NCI-H2196 (cell line): ENCODE data around the gene AQP12A.

Experiments
- DNase-seq: peaks from one replicate; lab custom pipeline; 2025; ENCODE audit not compliant: unreplicated experiment; lab: John Stamatoyannopoulos, UW

AQP12A gene

DNA sequence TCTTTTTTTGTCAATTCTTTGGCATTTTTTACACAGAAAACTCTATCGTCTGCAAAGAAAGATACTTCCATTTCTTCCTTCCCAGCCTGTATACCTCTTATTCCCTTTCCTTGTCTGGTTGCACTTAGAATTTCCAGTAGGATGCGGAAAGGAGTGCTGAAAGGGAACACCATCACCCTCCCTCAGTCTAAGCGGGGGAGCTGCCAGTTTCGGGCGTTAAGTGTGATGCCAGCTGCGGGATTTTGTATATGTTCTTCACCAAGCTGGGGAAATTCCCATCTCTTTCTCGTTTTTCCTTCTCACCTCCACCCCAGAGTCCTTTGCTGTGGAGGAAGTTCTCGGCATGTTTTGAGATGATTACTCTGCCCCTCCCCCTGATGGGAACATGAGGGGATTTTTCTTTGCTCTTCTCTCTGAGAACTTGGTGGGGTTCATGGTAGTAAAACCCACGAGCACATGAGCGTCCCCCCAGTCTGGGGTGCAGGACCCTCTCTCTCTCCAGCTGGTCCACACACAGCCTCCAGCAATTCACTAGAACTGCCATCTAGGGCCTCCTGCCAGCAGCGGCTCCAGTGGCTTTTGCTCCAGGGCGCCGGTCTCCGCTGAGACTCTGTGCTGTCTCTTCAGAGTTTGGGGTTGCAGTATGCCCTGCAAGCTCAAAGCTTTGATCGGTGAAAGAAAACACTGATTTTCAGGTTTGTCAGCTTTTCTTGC, 15.5 kb downstream of the AQP12A start:
- no peak for DNase-seq

DNA sequence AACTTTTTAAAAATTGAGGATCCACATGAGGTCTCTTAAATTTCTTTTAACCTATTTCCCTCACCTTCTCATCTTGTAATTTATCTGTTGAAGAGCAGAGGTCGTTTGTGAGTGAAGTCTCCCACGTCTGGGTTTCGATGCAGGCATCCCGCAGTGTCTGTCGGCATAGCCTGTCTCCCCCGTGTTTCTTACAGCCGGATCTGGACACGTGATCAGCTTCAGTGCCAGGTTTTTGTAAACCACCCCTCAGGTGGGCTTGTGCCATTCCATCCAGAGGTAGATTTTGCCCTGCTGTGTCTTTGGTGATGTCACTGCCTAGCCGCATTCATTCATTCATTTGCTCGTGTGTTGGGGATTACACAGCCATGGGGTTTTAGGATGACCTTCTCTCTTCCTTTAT, 16.2 kb downstream of the AQP12A start:
- DNase-seq: no peak

DNA sequence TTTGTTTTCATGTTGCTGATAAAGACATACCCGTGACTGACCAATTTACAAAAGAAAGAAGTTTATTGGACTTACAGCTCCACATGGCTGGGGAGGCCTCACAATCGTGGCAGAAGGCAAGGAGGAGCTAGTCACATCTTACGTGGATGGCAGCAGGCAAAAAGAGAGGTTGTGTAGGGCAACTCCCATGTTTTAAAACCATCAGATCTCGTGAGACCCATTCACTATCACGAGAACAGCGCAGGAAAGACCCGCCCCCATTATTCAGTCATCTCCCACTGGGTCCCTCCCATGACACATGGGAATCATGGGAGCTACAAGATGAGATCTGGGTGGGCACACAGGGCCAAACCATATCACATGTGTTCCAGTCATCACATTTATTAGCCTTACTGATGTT, 16.8 kb downstream of the AQP12A start:
- no peak for DNase-seq

DNA sequence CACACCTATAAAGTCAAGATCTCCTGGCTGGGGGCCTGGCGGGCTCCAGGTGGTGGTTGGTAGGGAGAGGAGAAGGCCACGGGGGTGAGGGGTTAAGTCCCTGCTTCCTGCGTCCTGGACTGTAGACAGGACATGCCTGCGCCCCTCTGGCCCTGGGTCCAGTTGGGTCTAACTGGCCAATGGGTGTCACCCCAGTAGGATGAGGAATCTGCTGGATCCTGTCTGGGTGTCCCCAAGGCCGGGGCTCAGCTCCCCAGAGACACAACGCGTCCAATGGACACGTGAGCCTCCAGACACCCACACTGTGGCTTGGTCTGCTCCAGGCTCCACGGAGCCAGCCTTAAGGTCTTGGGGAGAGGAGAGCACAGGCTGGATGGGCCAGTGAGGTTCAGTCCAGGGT, 19.6 kb downstream of the AQP12A start:
- no peak for DNase-seq

DNA sequence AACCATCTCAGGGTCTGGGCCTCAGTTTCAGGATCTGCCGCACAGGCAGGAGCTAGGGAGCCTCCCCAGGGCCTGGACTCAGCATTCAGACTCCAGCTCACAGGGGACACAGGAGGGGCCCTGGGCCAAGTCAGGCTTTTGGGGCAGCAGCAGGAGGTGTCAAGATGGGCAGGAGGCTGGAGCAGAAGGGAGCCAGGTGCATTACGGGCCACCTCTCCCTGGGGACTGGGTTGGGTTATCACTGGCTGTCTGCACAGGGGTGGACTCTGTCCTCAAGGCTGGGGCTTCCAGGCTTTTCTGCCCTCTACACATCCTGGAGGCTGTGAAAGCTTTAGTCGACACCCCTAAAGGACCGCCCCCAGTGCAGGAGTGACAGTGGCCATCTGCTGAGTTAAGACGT, 20.0 kb downstream of the AQP12A start:
- DNase-seq: no peak

DNA sequence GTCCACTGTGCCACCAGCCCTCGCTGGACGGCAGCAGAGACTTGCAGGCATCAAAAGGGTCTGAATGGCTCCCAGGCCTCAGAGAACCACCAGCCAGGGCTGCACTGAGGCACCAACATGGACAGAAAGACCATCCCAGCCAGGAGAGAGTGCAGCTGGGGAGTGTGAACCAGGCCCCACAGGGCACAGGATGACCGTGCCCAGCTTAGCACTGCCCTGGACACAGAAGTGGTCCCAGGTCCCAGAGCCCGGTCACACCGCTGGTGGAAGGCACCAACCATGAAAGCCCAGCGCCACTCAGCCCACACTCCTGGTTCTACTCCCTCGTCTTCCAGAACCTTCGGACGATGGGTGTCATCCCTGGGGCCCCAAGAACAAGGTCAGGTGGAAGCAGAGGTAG, 20.5 kb downstream of the AQP12A start:
- no peak for DNase-seq

DNA sequence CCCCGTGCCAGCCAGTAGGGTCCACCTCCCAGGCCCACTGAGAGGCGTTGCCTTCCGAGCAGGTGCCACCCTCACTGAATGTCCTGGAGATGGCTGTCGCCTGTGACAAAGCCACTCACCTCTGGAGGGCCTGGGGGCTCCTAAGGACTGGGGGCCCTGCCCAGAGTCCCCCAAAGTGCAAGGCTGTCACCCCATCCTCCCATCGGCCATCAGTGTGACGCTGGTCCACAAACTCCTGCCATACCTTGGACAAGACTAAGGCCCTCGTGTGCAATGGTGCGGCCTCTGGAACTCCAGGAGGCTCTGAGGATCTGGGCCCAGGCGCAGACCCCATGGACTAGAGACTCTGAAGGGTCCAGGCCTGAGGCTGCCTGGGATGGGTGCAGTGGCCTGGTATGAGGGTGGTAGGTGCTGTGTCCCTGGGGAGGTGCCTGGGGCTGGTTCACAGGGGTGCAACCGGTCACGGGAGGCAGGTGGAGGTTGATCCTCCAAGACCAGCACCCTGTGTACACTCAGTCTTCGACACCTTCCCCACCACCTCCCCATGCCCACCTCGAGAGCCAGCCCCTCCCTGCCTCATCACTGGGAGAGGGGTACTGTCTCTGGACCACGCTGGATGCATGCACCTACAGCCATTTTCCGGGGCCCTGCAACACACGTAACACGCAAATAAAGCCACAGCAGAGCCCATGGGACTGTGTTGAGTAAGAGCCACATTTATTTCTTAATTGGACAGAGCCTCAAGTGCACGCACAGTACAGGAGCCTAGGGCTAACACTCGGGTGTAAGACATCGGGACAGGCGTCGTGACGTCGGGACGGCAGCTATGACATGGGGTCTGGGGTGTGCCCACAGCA, 21.6 kb downstream of the AQP12A start:
- no peak for DNase-seq

DNA sequence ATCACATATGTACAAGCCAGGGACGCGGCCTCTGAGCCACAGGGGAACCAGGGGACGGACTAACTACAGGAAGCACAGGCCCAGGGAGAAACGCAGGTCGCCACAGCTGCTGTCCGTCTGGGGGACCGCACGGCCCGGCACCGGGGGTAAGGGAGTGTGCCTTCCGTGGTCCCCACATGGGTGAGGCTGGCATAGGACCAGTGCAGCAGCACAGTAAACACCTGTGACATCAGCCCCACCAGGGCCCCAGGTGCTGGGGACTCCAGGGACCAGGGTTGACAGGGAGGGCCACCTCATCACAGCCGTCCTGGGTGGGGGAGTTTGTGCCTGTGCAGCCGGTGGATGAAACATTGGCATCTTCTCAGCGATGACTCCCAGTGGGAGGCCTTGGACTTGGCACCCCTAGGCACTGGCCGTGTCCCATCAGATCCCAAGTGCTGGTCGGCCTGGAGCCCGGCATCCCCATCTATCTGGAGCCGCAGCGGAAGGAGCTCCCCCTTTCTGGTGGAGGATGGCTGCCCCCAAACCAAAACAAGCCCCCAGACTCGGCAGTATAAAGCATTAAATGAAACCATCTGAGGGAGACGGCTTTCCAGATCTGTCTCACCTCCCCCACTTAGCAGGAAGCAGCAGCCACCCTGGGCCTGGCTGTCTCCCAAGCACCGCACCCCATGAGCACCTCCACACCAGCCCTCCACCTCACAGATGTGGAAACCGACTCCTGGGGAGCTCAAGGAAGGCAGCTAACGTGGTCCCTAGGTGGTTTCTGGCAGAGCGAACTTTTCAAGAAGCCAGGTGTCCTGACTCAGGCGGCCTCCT, 22.5 kb downstream of the AQP12A start:
- DNase-seq: no peak

DNA sequence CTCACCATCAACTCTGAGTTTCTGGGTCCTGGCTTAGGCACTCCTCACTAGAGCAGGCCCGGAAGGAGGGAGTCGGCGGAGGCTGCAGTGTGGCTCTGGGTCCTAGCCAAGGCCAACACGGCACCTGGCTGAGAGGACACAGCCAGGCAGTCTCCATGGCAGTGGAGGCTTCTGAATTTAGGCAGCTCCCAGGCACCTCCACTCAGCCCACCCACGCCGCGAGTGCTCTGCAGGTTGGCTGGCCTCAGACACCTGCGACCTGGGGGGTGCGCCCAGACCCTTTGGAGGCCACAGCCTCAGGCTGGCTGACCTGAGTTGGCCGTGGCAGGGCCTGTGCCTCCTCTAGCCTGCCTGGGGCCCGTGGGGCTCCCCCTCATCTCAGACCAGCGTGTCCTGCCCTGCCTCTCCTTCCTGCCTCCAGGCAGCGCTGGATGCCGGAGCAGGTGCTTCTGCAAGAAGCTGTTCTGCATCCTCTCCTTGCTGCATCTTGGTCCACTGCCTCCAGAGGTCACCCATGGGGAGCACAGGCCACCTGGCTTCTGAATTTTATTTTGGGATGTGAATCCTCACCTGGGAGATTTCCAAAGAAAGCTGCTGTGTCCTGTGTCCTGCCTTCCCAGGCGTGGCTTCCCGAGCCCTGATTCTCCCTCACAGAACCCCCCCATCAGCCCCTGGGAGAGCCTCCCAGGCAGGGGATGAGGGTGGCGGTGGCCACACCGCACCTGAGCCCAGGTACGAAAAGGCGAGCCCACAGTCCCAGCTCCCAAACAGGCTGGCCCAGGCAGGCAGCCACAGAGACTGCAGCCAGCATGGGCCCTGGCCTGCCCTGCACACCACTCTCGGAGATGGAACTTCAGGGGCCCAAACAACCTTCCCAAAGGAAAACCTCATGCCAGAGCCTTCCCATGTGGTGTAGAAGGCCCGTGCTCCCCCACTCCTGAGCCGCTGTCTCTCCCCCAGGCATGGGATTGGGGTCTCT, 23.4 kb downstream of the AQP12A start:
- peak; percentile 31 for DNase-seq

DNA sequence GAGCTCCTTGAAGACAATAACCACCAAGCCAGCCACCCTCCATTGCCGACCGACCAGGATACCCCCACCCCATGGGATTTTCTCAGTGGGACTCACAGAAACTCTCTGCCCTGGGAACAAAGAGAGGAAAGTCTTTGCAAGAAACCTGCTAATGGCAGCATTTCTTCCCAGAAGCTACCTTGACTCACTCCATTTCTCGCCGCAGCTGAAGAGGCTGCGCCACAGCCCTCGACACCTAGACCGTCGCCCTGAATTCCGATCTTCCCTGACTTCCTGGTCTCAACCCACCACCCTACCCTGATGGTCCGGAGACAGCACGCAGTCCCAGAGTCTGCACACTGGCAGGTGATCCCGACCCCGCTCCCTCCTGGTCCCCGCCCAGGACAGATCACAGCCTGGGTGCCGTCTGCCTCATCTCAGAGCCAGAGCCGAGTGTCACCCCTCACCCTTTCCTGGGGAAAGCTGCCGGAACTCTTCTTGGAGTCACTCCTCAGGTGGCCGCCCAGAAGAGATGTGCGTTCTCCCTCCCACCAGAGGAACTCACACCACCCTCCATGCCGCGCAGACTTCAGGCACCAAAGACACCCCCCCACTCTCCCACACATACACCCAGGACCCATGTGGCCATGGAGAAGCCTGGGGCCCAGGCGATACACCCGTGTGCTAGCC, 24.6 kb downstream of the AQP12A start:
- no peak for DNase-seq

DNA sequence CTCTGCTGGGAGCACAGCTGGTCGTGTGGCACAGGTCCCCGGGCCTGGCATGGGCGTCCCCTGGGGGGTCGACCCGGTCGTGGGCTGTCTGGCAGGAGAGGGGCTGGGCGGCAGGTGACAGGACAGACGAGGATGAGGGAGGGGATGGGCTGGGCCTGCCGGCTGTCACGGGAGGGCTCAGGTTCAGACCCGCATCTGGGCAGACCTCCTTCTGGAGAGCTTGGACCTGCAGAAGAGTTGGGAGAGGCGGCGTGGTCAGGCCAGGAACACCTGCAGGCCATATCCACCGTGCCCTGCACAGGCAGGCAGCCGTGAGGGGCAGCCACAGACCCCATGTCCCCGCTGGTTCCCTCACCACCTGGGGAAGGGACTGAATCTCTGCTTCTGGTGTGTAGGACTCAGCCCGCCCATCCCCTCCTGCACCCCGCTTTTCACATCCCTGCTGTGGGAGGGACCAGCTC, 25.5 kb downstream of the AQP12A start:
- DNase-seq: no peak

DNA sequence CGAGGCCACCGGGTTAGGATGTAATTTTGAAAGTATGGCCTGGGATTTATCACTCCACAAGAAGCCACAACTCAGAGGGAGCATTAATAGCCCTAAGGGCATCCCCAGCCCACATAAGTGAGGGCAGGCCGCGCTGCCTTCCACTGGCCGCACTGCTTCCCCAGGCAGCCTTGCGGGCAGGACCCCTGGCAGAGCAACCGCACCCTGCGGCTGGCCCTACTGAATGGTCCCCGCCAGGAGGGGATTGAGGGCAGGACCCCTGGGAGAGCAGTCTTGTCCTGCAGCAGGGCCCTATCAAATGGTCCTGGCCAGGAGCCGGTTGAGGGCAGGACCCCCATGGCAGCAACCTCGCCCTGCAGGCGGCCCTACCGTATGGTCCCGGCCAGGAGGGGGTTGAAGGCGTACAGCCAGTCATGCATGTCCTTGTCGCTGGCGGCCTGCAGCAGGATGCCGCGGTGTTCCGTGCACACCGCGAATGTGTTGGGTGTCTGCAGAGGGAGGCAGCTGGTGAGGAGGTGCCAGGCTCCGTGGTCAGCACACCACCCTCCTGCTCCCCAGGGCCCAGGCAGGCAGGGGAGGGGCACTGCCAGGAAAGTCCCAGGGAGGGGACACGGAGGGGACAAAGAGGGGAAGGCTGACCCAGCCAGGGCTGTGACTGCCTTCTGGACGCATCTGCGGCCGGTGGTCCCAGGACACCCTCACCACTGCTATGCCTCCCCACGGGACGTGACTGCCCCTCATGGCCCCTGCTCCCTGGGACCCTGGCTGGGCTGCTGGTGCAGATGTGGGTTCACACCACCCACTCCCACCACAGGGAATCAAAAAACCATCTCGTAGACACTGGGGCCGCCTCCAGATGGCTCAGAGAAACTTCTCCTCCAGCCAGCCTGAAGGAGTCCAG, 26.3 kb downstream of the AQP12A start:
- no peak for DNase-seq

DNA sequence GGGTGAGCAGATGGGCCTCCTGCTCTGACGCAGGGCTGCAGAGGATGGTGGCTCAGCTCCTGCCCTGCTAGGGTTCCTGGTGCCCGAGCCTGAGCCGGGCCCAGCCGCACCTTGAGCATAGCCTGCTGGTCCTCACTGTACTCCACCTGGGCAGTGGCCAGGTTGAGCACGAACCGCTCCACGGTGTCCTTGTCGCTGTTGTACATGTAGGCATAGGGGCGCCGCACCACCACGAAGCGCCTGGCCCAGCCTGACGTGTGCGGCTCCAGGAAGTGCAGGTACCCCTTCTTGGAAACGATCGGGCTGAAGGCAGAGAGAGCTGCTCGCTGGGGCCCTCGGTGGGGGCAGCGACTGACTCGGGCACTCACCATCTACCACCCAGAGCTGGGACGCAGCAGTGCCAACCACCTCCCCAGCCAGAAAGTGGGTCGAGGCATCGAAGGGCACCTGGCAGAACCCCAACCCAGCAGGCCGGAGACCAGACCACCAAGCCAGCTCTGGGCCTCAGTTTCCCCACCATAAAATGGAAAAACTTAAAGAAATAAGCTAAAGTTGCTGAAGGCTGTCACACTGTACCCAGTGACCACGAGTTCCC, 27.3 kb downstream of the AQP12A start:
- DNase-seq: no peak

DNA sequence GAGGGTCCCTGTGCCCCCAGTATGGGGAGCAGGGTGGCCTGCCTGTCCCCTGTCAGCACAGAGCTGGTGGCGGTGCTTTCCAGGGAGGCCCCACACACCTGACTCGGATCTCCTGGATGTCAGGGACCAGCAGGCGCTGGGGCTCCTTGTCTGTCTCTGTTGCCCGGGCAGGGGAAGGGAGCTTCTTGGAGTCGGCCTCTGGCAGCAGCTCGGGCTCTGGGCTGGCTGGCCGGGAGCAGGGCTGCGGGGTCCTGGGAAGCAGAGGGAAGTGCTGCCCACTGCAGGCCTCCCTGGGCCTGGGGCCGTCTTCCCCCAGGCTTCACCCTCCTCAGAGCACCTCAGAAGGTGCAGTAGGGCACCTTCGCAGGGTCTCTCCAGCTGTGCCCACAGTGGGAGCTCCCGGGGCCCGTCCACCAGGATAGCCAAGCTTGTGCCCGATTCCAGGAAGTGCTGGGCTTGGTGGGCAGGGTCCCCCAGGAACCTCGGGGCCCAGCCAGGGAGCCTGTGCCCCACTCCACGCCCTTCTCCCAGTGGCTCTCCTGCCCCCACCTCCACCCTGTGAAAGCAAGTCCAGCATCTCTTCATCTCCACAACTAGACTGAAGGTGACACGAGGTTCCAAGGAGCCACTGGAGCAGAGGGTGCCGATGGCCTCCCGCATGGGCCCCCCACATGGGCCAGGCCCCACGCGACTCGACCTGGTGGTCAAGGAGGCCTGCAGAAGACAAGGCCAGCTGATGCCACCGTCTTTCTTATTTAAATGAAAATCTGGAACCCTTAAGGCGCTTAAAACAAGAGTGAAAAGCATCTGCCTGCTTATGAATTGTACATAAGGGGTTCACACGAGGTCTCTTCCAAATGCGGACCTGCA, 28.2 kb downstream of the AQP12A start:
- DNase-seq: no peak

DNA sequence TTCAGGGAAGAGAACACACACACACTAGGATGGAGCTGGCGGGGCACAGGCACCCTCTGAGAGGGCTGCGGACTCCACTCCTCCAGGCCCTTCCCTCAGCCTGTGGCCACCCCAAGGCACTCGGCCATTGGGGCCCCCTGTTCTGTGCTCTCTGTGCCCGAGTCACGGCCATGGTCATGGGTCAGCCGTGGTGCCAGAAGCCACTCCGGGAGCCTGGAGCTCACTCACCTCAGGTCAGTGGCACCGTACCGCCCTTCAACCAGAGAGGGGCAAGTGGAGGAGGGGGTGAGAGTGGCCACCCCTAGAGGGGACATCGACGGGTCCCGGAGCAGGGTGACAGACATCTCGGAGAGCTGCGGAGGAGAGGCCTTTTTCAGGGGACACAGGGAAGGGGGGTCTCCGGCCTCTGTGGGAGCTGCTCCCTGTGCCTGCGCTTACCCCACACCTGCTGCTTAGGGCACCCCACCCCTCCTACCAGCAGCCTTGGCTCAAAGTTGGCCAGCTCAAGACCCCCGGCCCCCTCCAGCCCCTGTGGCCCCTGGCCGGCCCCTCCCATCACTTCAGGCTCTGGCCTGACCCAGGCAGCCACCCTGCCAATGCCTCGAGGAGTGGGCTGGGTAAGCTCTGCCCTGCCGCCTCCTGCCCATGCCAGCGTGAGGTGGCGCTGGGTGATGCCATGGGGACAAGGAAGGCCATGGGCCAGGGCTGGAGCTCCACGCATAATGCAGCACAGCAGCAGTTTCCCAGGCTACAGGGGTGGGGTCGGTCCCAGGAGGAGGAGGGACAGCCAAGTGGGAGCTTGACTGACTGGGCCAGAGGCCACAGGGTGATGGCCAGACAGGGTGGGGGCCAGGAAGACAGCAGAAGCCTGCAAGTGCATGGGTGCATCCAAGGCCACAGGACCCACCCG, 29.3 kb downstream of the AQP12A start:
- no peak for DNase-seq

DNA sequence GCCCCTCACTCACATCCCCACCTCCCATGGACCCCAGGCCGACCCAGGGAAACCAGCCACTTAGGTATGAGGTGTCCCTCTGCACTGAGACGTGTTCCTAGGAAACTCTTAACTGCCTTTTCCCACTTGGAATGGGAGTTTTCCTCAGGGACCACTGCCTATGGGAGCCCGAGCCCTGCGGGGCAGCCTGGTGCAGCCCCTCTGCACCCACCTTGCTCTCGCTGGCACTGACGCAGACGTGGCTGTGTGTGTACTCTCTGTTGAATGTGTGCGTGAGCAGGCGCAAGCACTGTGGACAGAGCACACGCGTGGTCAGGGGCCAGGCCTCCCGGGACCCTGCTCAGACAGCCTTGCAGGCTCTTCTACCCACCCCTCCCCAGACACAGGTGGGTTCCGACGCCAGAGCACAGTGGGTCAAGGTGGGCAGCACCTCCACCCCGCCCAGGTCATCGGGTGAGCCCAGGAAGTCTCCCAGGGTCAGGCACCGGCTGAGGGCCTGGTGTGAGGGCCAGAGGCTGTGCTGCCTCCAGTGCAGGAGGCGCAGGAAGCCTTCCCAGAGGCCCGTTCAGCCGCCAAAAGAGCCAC, 30.0 kb downstream of the AQP12A start:
- DNase-seq: no peak
